T-helper 17 cell (primary cell): ENCODE measurements around the gene RBMS2. TPM values are rescaled to one million over a fixed set of nuclear protein-coding genes. Genes with fewer than 3 reads are reported as not detected.
A peak's percentile ranks its signal among the peaks of the same experiment; 100 is the strongest.

Source experiments
- ATAC-seq: fragments of 150-1000 bp; cut with Tn5 transposase; 2 replicates; pipeline ENCODE4 v1.10.0; 2021; ENCODE audit warnings: mild to moderate bottlenecking, moderate library complexity
- DNase-seq, 3 donors: peaks; one replicate each; pipeline versions ENCODE4 v3.0.0 to v3.0.0-alpha.2; 2020 to 2021
- H3K9me3 ChIP-seq: one replicate; pipeline ENCODE4 v1.7.0; 2013; ENCODE audit warnings: low read length, mild to moderate bottlenecking; ENCODE audit not compliant: control insufficient read depth, poor library complexity, severe bottlenecking
- H3K27ac Mint-ChIP-seq: one replicate; pipeline ENCODE4 v1.8.0; 2022; ENCODE audit warnings: mild to moderate bottlenecking, moderate library complexity, mixed read lengths
- H3K27me3 Mint-ChIP-seq: one replicate; pipeline ENCODE4 v1.8.0; 2022; ENCODE audit warnings: mixed read lengths
- H3K36me3 Mint-ChIP-seq: one replicate; pipeline ENCODE4 v1.8.0; 2022; ENCODE audit warnings: low read depth, mixed read lengths
- H3K4me1 Mint-ChIP-seq: one replicate; pipeline ENCODE4 v1.8.0; 2022; ENCODE audit warnings: mild to moderate bottlenecking, mixed read lengths
- H3K4me3 Mint-ChIP-seq: one replicate; pipeline ENCODE4 v1.8.0; 2022; ENCODE audit warnings: mild to moderate bottlenecking, moderate library complexity, mixed read lengths
- total RNA-seq, 4 donors: library from RNA in 2 of 4; stranded (reverse) in 2 of 4; gene quantifications; one replicate each; pipeline ENCODE4 v1.2.3 and lab custom pipeline; 2022 to 2026

The RBMS2 gene
- total RNA-seq, 2 donors from 2014 or later = 2.1 to 3.0 TPM

GRCh38 chr12:56599797-56600196, 78.2 kb downstream of the RBMS2 start:
- no peak overlapping the region for H3K27ac Mint-ChIP-seq
- H3K4me3 Mint-ChIP-seq = no peak overlapping the region
- no peaks in the 10 kb centered on the region for H3K9me3 ChIP-seq
- DNase-seq (no peak), ATAC-seq (no peak)
- H3K36me3 Mint-ChIP-seq = peaks cover 11% of the 10 kb centered on the region
- H3K27me3 Mint-ChIP-seq = no peaks in the 10 kb centered on the region
- peaks cover 7% of the 10 kb centered on the region for H3K4me1 Mint-ChIP-seq

DNA sequence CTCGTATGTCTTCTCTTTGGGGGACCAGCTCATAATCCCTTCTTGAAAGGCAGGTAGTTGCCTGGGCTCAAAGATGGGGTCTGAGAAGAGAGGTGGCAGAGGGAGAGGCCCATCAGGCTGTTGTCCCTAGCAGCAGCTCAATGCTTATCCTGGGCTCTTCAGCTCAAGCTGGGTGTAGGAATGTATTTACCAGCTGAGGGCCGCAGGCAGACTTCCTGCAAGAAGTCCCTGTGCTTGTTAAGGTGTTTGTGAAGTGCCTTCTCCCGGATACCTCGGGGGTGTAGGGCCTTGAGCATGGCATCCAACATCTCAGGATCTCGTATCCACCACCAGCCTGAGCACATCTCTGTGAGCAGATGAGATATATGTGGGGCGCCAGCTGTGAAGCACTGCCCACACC, 79.1 kb downstream of the RBMS2 start:
- no peak for DNase-seq
- H3K4me3 Mint-ChIP-seq = no peak overlapping the region
- H3K9me3 ChIP-seq = no peaks in the 10 kb centered on the region
- peaks cover 13% of the 10 kb centered on the region for H3K36me3 Mint-ChIP-seq
- H3K27ac Mint-ChIP-seq = peak overlapping the region; percentile 37
- H3K4me1 Mint-ChIP-seq = peaks cover 7% of the 10 kb centered on the region
- no peaks in the 10 kb centered on the region for H3K27me3 Mint-ChIP-seq
- no peak for ATAC-seq

GRCh38 chr12:56601503-56601902, 79.9 kb downstream of the RBMS2 start:
- ATAC-seq = peak; percentile 48
- Mint-ChIP-seq H3K27ac (peak overlapping the region; percentile 37), H3K4me1 (peaks cover 9% of the 10 kb centered on the region), H3K36me3 (peaks cover 19% of the 10 kb centered on the region), H3K27me3 (no peaks in the 10 kb centered on the region), H3K4me3 (no peak overlapping the region)
- no peak for DNase-seq
- H3K9me3 ChIP-seq = no peaks in the 10 kb centered on the region

DNA sequence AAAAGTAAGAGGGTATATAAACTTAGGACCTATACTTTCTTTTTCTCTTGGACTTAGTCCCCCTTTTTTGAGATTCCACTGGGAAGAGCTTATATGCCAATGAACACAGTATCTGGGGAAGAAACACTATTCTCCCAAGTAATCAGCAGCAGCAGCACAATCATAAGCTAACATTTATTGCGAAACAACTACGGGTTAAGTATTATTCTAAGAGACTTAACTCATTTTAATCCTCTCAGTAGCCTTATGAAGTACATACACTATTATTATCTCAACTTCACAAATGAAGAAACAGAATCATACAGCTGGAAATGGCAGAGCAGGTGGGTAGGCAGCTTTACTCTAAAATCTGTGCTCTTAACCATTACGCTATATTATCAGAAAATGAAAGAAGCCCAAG, 80.6 kb downstream of the RBMS2 start:
- ATAC-seq (no peak), DNase-seq (no peak)
- peak overlapping the region; percentile 37 for H3K27ac Mint-ChIP-seq
- H3K36me3 Mint-ChIP-seq = peaks cover 19% of the 10 kb centered on the region
- H3K9me3 ChIP-seq = no peaks in the 10 kb centered on the region
- no peaks in the 10 kb centered on the region for H3K27me3 Mint-ChIP-seq
- peaks cover 9% of the 10 kb centered on the region for H3K4me1 Mint-ChIP-seq
- H3K4me3 Mint-ChIP-seq = no peak overlapping the region

DNA sequence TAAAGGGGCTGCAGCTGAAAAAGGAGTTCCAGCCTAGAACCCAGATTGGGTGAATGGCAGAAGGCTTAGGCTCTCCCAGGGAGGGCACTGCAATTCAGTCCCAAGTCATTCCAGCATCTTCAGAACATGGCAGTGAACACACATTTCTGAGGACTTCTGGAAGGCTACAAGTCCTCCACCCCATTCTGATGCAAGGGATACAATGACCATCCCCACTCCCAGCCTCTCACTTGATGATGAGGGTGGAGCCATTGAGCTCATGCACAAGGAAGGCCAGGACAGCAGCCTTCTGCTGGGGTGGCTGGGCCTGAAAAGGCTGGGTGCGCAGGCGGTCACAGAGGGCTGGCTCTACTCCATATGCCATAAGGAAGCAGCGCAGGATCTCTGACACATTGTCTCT, 82.7 kb downstream of the RBMS2 start:
- H3K36me3 Mint-ChIP-seq = peaks cover 17% of the 10 kb centered on the region
- peaks cover 7% of the 10 kb centered on the region for H3K4me1 Mint-ChIP-seq
- H3K9me3 ChIP-seq = no peaks in the 10 kb centered on the region
- ATAC-seq = no peak
- DNase-seq = no peak
- H3K4me3 Mint-ChIP-seq = no peak overlapping the region
- H3K27ac Mint-ChIP-seq = no peak overlapping the region
- H3K27me3 Mint-ChIP-seq = no peaks in the 10 kb centered on the region

- ATAC-seq = no peak
- DNase-seq = no peak
- Mint-ChIP-seq H3K27me3 (no peaks in the 10 kb centered on the region), H3K27ac (peak overlapping the region; percentile 53), H3K36me3 (peaks cover 12% of the 10 kb centered on the region), H3K4me3 (no peak overlapping the region), H3K4me1 (peaks cover 15% of the 10 kb centered on the region)
- H3K9me3 ChIP-seq = no peaks in the 10 kb centered on the region
Observed at GRCh38 chr12:56614627-56615026, 93.0 kb downstream of the RBMS2 start.

DNA sequence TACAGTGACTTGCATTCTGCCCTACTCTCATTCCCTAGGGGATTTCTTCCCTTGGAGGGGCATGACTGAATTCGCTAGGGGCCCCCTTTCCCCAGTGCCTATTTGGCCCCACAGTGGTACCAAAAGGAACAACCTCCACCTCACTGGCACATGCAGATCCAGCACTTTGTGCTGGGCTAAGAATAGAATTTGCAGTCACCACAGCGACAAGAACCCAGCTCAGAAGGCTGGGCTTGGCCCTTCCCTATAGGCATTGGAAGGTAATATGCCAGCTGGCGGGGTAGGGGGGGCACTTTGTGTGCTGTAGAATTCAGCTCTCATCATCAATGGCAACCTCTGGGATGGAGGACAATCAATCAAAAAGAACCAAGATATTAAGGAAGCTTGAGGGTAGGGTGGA, 94.6 kb downstream of the RBMS2 start:
- Mint-ChIP-seq H3K4me1 (peaks cover 14% of the 10 kb centered on the region), H3K27ac (no peak overlapping the region), H3K36me3 (peaks cover 9% of the 10 kb centered on the region), H3K27me3 (no peaks in the 10 kb centered on the region), H3K4me3 (no peak overlapping the region)
- ATAC-seq (no peak), DNase-seq (no peak)
- H3K9me3 ChIP-seq = no peaks in the 10 kb centered on the region

DNA sequence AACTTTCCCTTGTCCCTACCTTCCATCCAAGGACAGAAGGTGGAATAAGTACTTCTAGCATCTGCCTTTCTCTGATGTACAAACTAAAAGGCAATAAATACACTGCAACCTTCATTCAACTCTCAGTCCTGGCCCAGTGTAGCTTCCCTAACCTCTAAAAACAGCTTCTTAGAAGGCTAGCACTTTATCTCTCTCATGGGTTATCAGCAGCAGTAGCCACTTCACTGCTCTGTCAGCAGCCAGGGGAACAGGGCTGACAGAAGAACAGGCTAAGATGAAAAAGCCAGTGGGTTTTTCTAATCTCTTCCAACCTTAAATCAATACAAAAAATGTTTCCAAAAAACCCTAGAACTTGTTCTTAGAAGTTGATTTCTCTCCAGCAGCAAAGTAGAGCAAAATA, 95.3 kb downstream of the RBMS2 start:
- ATAC-seq (no peak), DNase-seq (no peak)
- Mint-ChIP-seq H3K27me3 (no peaks in the 10 kb centered on the region), H3K4me3 (no peak overlapping the region), H3K4me1 (peaks cover 14% of the 10 kb centered on the region), H3K27ac (peak overlapping the region; percentile 16), H3K36me3 (peaks cover 9% of the 10 kb centered on the region)
- no peaks in the 10 kb centered on the region for H3K9me3 ChIP-seq

DNA sequence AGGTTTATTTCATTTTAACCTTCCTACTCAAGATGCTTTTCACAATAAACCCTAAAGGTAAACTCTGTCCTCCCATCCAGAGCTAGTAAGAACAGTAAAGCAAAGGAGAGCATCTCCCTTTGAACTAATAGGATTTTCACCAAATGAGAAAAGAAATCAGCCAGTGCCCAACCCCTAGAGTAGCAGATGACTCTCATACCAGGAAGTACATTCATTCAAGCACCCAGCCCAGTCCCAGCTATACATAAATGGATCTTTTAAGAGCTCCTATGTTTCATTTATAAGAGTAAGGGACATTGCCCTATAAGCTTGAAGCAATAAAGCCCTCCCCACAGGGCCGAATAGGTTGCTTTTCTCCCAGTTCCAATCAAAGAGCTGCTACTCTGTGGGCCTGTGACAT, 100.9 kb downstream of the RBMS2 start:
- peaks cover 2% of the 10 kb centered on the region for H3K36me3 Mint-ChIP-seq
- no peaks in the 10 kb centered on the region for H3K27me3 Mint-ChIP-seq
- H3K4me1 Mint-ChIP-seq = peaks cover 30% of the 10 kb centered on the region
- H3K27ac Mint-ChIP-seq = peak overlapping the region; percentile 51
- no peak for ATAC-seq
- H3K9me3 ChIP-seq = no peaks in the 10 kb centered on the region
- no peak for DNase-seq
- no peak overlapping the region for H3K4me3 Mint-ChIP-seq

DNA sequence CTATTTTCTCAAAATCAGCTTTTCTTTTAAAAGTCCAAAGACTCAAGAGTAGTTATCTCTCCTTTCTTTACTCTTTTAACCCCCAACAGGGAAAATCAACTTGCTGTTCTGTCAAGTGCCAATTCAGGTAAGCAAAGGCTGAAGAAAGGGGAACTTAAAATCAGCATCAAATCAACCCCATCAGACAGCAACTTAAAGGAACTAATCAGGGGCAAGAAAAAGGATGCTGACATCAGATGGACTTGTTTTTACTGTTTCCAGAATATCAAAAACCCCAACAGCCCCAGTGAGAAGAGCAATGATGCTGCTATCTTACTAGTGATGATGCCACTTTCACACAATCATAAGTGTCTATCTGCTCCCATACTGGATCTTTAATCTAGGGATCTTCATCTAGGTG, 105.1 kb downstream of the RBMS2 start:
- Mint-ChIP-seq H3K27ac (peak overlapping the region; percentile 98), H3K4me3 (no peak overlapping the region), H3K36me3 (peaks cover 7% of the 10 kb centered on the region), H3K27me3 (no peaks in the 10 kb centered on the region), H3K4me1 (peaks cover 45% of the 10 kb centered on the region)
- no peak for ATAC-seq
- no peak for DNase-seq
- H3K9me3 ChIP-seq = no peaks in the 10 kb centered on the region

GRCh38 chr12:56628671-56629458, 107.2 kb downstream of the RBMS2 start:
- peak; percentile 41 for ATAC-seq
- peaks cover 4% of the 10 kb centered on the region for H3K36me3 Mint-ChIP-seq
- peak; percentile 29 to 42 (median 41) for DNase-seq

DNA sequence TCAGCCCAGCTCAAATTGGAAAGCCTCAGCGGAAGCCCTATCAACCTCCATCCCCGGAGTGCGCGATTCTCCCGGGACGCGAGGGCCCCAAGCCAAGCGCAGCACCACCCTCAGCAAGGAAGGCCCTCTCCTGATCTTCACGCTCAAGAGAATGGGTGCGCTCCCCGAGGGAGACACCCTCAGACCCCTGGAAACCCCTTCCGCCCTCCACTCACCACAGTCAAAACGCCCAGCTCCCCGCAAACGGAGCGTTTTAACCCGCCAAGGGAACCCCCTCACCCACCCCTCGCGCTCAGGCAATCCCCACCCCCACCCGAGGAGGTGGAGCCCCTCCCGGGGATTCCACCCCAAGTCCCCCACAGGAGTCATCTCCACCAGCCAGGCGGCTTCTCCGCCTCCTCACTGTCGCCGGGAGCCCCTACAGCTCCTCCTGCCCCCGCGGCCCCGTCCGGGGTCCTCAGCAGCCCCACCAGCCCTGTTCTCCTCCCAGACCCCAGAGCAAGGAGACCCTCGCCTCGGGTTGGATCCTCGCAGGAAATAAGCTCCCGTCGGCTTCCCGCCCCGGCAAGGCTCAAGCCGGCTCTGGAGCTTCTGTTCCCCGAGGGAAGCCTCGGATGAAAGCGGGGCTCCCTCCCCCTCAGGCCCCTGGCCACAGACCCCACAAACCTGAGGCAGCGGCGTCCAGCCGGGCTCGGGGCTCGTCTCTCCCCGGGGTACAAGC, 108.0 kb downstream of the RBMS2 start:
- DNase-seq (peak; percentile 36 to 58 (median 46)), ATAC-seq (peak; percentile 43)
- Mint-ChIP-seq H3K27me3 (no peaks in the 10 kb centered on the region), H3K36me3 (peaks cover 7% of the 10 kb centered on the region), H3K4me3 (peak overlapping the region; percentile 99), H3K4me1 (peaks cover 55% of the 10 kb centered on the region), H3K27ac (peak overlapping the region; percentile 98)
- H3K9me3 ChIP-seq = no peaks in the 10 kb centered on the region

More at GRCh38 chr12:56628671-56629458, 107.2 kb downstream of the RBMS2 start:
- peak overlapping the region; percentile 98 for H3K27ac Mint-ChIP-seq
- peaks cover 52% of the 10 kb centered on the region for H3K4me1 Mint-ChIP-seq
- peak overlapping the region; percentile 99 for H3K4me3 Mint-ChIP-seq
- H3K9me3 ChIP-seq = no peaks in the 10 kb centered on the region
- no peaks in the 10 kb centered on the region for H3K27me3 Mint-ChIP-seq

DNA sequence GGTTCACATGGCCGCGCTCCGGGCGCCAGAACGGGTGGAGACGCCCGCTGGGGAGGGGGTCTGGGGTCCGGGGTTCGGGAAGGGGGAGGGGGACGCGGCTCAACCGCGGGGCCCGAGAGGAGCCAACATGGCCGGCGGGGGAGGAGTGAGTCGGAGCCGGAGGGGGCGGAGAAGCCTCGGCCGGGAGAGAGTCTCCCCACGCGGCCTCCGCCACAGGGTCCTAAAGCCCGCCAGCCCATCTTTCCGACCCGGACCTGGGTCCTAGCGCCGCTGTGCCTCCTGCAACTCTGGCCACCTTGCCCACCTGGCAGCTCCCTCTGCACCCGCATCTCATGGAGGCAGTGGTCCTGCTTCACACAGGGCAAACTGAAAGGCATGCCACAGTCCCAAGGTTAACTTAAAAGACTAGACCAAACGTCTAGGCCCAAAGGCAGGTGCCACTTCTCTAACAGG, 108.6 kb downstream of the RBMS2 start, which contains the start of gene BAZ2A:
Gene BAZ2A (minus strand): TSS at position 147 of the 453 bp plus-strand sequence. CDS start 12,796 bp downstream, outside the sequence.
- peak; percentile 80 for ATAC-seq
- no peaks in the 10 kb centered on the region for H3K27me3 Mint-ChIP-seq
- H3K9me3 ChIP-seq = no peaks in the 10 kb centered on the region
- peak within 1 kb of the TSS; percentile 99 for H3K4me3 Mint-ChIP-seq
- H3K4me1 Mint-ChIP-seq = peaks cover 58% of the 10 kb centered on the region
- DNase-seq = peak; percentile 69 to 77 (median 73)
- peaks cover 7% of the 10 kb centered on the region for H3K36me3 Mint-ChIP-seq
- H3K27ac Mint-ChIP-seq = peak within 1 kb of the TSS; percentile 98
